GM15510 (cell line): Measurements from ENCODE around the gene PSMA8.
A peak's percentile ranks its signal among the peaks of the same experiment; 100 is the strongest.

Experiments
- POLR2A ChIP-seq: IDR thresholded peaks from 3 replicates; pipeline ENCODE4 v1.6.1; 2011; ENCODE audit warnings: borderline replicate concordance; ENCODE audit not compliant: insufficient read length; ENCODE audit errors: extremely low read depth

Gene PSMA8

GRCh38 chr18:26133652-26134051 lies at the start of gene PSMA8:
TSS of gene PSMA8 (plus strand) at chr18:26133869. CDS start at chr18:26133966, 97 bp downstream.
- TF ChIP-seq POLR2A = no peak

- TF ChIP-seq POLR2A = no peak
These were observed 48.6 kb upstream of the PSMA8 start for GRCh38 chr18:26085056-26085455.

- TF ChIP-seq POLR2A = no peak
These were observed 46.7 kb upstream of the PSMA8 start for GRCh38 chr18:26086959-26087358.

GRCh38 chr18:26088487-26088886 lies 45.2 kb upstream of the PSMA8 start:
- no peak for TF ChIP-seq POLR2A

GRCh38 chr18:26089293-26090129 lies 44.2 kb upstream of the PSMA8 start:
- no peak for TF ChIP-seq POLR2A

- peak; percentile 85 for TF ChIP-seq POLR2A
These were observed 43.3 kb upstream of the PSMA8 start, which contains the start of gene SS18 for GRCh38 chr18:26090130-26091046. TSS of gene SS18 (minus strand) at chr18:26090613. CDS start at chr18:26090569, 44 bp downstream.

GRCh38 chr18:26091047-26091630 lies 42.5 kb upstream of the PSMA8 start:
- peak; percentile 18 for TF ChIP-seq POLR2A

- no peak for TF ChIP-seq POLR2A
These were observed 36.8 kb upstream of the PSMA8 start for GRCh38 chr18:26096852-26097251.

GRCh38 chr18:26097563-26097962 lies 36.1 kb upstream of the PSMA8 start:
- no peak for TF ChIP-seq POLR2A

- no peak for TF ChIP-seq POLR2A
These were observed 30.1 kb upstream of the PSMA8 start for GRCh38 chr18:26103579-26103978.

- no peak for TF ChIP-seq POLR2A
These were observed 29.6 kb upstream of the PSMA8 start for GRCh38 chr18:26104035-26104434.

- no peak for TF ChIP-seq POLR2A
These were observed 14.4 kb upstream of the PSMA8 start for GRCh38 chr18:26119246-26119645.

GRCh38 chr18:26121476-26121875 lies 12.2 kb upstream of the PSMA8 start:
- no peak for TF ChIP-seq POLR2A

- no peak for TF ChIP-seq POLR2A
These were observed 5.9 kb upstream of the PSMA8 start for GRCh38 chr18:26127786-26128185.

- no peak for TF ChIP-seq POLR2A
These were observed 438 bp downstream of the PSMA8 start for GRCh38 chr18:26134107-26134506.
